Prostate gland (tissue), 2 donors: Measurements from ENCODE around the gene SERPINB7. TPM values are rescaled to one million over a fixed set of nuclear protein-coding genes. Genes with fewer than 3 reads are reported as not detected.

Experiments
- DNase-seq: peaks from one replicate; pipeline ENCODE4 v3.0.0-alpha.2; 2019; ENCODE audit warnings: low spot score
- H3K27ac ChIP-seq, 2 donors: fragments of 200-600 bp; sonication (generic); 2 replicates each; pipeline ENCODE4 v1.5.1; 2017 to 2019
- H3K27me3 ChIP-seq: fragments of 200-600 bp; sonication (generic); replicated peaks from 2 replicates; pipeline ENCODE4 v1.5.1; 2019; ENCODE audit not compliant: insufficient read depth
- H3K36me3 ChIP-seq, 2 donors: fragments of 200-600 bp; sonication (generic); 1 replicate in 1 of 2; 2 replicates in 1 of 2; pipeline versions ENCODE4 v1.5.1 to v1.8.1; 2017 to 2019
- H3K4me1 ChIP-seq: fragments of 200-600 bp; sonication (generic); replicated peaks from 2 replicates; pipeline ENCODE4 v1.5.1; 2019
- H3K4me3 ChIP-seq, 2 donors: fragments of 200-600 bp; sonication (generic); 2 replicates each; pipeline ENCODE4 v1.5.1; 2017 to 2019
- H3K9me3 ChIP-seq: fragments of 200-600 bp; sonication (generic); 2 replicates; pipeline ENCODE4 v1.5.1; 2017
- POLR2A ChIP-seq: fragments of 450-650 bp; IDR thresholded peaks from one replicate; pipeline ENCODE4 v1.6.1; 2016; ENCODE audit warnings: antibody characterized with exemption, mild to moderate bottlenecking
- POLR2AphosphoS5 ChIP-seq: sonication (generic); formaldehyde crosslinking; IDR thresholded peaks from one replicate; pipeline ENCODE4 v1.6.1; 2017; ENCODE audit warnings: antibody characterized with exemption
- WGBS: methylation state at CpG from one replicate; pipeline ENCODE4 v1.1.5; 2018; 5-methylcytosine and 5-hydroxymethylcytosine counted together
- intact Hi-C: fragments of 100-400 bp; cut with DNase I; formaldehyde crosslinking; loops from one replicate; pipeline ENCODE4 v1.14.2; 2022
- total RNA-seq, 2 donors: library from RNA; depleted of rRNA; stranded (reverse); fragments of >200 nt; gene quantifications; one replicate each; pipeline ENCODE4 v1.1.0, GENCODE V29; 2016
- TF ChIP-seq, protein P1 (sequence below), 4 experiments: fragments of 200-600 bp in 2 of 4; fragments of 450-650 bp in 2 of 4; sonication (generic) in 2 of 4; IDR thresholded peaks; 1 replicate in 3 of 4; 2 replicates in 1 of 4; pipeline ENCODE4 v1.5.1; 2016 to 2019; ENCODE audit warnings: antibody characterized with exemption in 4 of 4, mild to moderate bottlenecking in 2 of 4, moderate library complexity in 2 of 4

Gene SERPINB7
- total RNA-seq, result under 1 TPM in 1 of 2 donors, not detected in 1; 0.97 TPM

- no peak for TF ChIP-seq POLR2AphosphoS5
- TF ChIP-seq, protein P1, sequence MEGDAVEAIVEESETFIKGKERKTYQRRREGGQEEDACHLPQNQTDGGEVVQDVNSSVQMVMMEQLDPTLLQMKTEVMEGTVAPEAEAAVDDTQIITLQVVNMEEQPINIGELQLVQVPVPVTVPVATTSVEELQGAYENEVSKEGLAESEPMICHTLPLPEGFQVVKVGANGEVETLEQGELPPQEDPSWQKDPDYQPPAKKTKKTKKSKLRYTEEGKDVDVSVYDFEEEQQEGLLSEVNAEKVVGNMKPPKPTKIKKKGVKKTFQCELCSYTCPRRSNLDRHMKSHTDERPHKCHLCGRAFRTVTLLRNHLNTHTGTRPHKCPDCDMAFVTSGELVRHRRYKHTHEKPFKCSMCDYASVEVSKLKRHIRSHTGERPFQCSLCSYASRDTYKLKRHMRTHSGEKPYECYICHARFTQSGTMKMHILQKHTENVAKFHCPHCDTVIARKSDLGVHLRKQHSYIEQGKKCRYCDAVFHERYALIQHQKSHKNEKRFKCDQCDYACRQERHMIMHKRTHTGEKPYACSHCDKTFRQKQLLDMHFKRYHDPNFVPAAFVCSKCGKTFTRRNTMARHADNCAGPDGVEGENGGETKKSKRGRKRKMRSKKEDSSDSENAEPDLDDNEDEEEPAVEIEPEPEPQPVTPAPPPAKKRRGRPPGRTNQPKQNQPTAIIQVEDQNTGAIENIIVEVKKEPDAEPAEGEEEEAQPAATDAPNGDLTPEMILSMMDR (IDR thresholded peaks at IDR 0.05), result no peak
- no peak for TF ChIP-seq POLR2A
- intact Hi-C loops, result no loop called here
- Histone ChIP-seq H3K27me3 (no peaks in the 10 kb centered on the region), H3K36me3 (no peaks in the 10 kb centered on the region), H3K4me1 (no peaks in the 10 kb centered on the region), H3K9me3 (no peaks in the 10 kb centered on the region), H3K4me3 (no peak within 1 kb of the TSS), H3K27ac (no peak within 1 kb of the TSS)
- WGBS, result 91% methylated on average over 2 of the region's 2 CpGs
- DNase-seq, result no peak
Measured at GRCh38 chr18:63775166-63775730, at the start of gene SERPINB7. TSS of gene SERPINB7 (plus strand) at chr18:63775418. CDS start at chr18:63782373, 6,955 bp downstream.

- H3K4me1 ChIP-seq, result peaks cover 6% of the 10 kb centered on the region
- no peak for DNase-seq
- 20% methylated on average over 3 of the region's 3 CpGs for WGBS
- no peaks in the 10 kb centered on the region for H3K27me3 ChIP-seq
- intact Hi-C loops, result no loop called here
- no peak overlapping the region for H3K27ac ChIP-seq
- TF ChIP-seq POLR2A (no peak), POLR2AphosphoS5 (no peak)
- TF ChIP-seq, protein P1 (IDR thresholded peaks at IDR 0.05), result no peak
- H3K36me3 ChIP-seq, result no peaks in the 10 kb centered on the region
- no peaks in the 10 kb centered on the region for H3K9me3 ChIP-seq
- H3K4me3 ChIP-seq, result no peak overlapping the region
Measured at GRCh38 chr18:63725682-63726480, 49.3 kb upstream of the SERPINB7 start.

GRCh38 chr18:63730773-63731172, 44.4 kb upstream of the SERPINB7 start:
- intact Hi-C loops, result no loop called here
- TF ChIP-seq, protein P1 (IDR thresholded peaks at IDR 0.05), result no peak
- TF ChIP-seq POLR2AphosphoS5, result no peak
- no peak for TF ChIP-seq POLR2A
- 44% methylated on average over 5 of the region's 5 CpGs for WGBS
- H3K4me1 ChIP-seq, result peaks cover 4% of the 10 kb centered on the region
- no peak overlapping the region for H3K27ac ChIP-seq
- no peak overlapping the region for H3K4me3 ChIP-seq
- no peaks in the 10 kb centered on the region for H3K9me3 ChIP-seq
- H3K36me3 ChIP-seq, result no peaks in the 10 kb centered on the region
- no peak for DNase-seq
- no peaks in the 10 kb centered on the region for H3K27me3 ChIP-seq

DNA sequence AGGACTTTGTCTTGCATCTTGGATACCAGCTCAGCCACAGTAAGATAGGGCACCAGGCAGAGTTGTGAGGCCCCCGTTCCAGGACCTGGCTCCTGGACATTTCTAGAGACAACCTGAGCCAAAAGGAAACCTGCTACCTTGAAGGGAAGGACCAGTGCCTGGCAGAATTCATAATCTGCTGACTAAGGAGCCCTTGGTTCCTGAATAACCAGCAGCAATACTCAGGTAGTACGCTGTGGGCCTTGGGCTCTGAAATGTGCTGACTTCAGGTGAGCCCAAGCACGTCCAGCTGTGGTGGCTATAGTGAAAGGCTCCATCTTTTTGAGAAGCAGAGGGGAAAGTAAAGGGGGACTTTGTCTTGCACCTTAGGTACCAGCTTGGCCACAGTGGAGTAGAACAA, 44.0 kb upstream of the SERPINB7 start:
- DNase-seq, result no peak
- no peaks in the 10 kb centered on the region for H3K4me1 ChIP-seq
- intact Hi-C loops, result no loop called here
- H3K27ac ChIP-seq, result no peak overlapping the region
- H3K4me3 ChIP-seq, result no peak overlapping the region
- H3K9me3 ChIP-seq, result no peaks in the 10 kb centered on the region
- H3K36me3 ChIP-seq, result no peaks in the 10 kb centered on the region
- WGBS, result 65% methylated on average over 3 of the region's 3 CpGs
- TF ChIP-seq POLR2AphosphoS5 (no peak), POLR2A (no peak)
- no peaks in the 10 kb centered on the region for H3K27me3 ChIP-seq

DNA sequence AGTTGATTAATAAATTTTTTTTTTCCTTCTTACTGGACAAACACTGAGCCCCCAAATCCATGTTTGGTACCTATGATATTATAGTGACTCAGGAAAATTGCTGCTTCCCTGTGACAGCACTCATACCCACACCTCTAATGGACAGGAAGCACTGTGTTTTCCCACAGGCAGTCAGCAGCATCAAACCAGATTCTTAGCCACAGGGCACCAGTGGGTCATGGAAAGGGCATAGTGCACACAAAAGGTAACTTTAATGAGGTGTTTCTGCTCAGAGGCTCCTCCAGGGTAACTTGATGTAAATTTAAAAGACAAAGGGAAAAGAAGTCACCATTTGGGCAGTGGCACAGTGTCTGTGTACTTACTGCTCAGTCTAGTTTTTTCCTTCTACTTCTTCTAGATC, 38.3 kb upstream of the SERPINB7 start:
- Histone ChIP-seq H3K27ac (no peak overlapping the region), H3K36me3 (no peaks in the 10 kb centered on the region), H3K27me3 (no peaks in the 10 kb centered on the region), H3K4me3 (no peak overlapping the region), H3K9me3 (no peaks in the 10 kb centered on the region), H3K4me1 (no peaks in the 10 kb centered on the region)
- intact Hi-C loops, result no loop called here
- TF ChIP-seq, protein P1 (IDR thresholded peaks at IDR 0.05), result no peak
- TF ChIP-seq POLR2AphosphoS5, result no peak
- no peak for TF ChIP-seq POLR2A
- DNase-seq, result no peak
